Measurements from ENCODE around the gene EFCAB10.

EFCAB10 gene

DNA sequence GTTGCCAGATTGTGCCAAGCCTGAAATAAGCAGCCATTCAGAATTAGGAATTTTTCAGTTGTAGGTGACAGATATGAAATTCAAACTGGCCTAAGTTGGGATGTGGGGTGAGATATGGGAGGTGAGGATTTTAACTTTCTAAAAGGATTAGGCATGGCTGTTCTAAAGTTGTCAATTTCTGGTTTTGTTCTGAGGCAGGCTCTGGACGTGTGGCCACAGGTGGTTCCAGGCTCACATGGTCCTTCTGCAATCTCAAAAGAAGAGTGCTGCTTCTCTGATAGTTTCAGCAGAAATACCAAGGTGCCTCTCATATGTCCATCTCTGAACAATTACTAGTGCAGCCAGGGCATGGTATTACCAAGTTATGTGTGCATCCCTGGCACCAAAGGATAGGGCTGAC is 21.4 kb downstream of the EFCAB10 start:
- Histone ChIP-seq H3F3A (ENCODE audit: control insufficient read depth, insufficient read depth) (0 out of 2 replicates have a peak, but pooled peaks cover under 1% of the 10 kb centered on the region), H3K36me3 (ENCODE audit: control insufficient read depth, low read length) (peaks cover 77% of the 10 kb centered on the region), H3K9me3 (ENCODE audit: control insufficient read depth, insufficient read depth, low read length) (no peaks in the 10 kb centered on the region), H3K4me1 (ENCODE audit: control insufficient read depth, low read length) (no peaks in the 10 kb centered on the region), H3K4me3 (ENCODE audit: low read length) (no peak overlapping the region), H3K4me2 (ENCODE audit: low read length) (no peak overlapping the region), H3K79me2 (ENCODE audit: control insufficient read depth, low read length) (no peaks in the 10 kb centered on the region), H3K9me2 (replicated peaks; ENCODE audit: control insufficient read depth, low read length) (no peaks in the 10 kb centered on the region), H3K27ac (ENCODE audit: low read depth, low read length) (no peak overlapping the region), H4K20me1 (ENCODE audit: control insufficient read depth, insufficient read depth, low read depth, low read length) (no peaks in the 10 kb centered on the region), H3K27me3 (ENCODE audit: control insufficient read depth, low read length) (no peaks in the 10 kb centered on the region)
- TF ChIP-seq EZH2phosphoT487 (IDR thresholded peaks at IDR 0.05; ENCODE audit: borderline replicate concordance, low read length): no peak
- TF ChIP-seq, protein P1, sequence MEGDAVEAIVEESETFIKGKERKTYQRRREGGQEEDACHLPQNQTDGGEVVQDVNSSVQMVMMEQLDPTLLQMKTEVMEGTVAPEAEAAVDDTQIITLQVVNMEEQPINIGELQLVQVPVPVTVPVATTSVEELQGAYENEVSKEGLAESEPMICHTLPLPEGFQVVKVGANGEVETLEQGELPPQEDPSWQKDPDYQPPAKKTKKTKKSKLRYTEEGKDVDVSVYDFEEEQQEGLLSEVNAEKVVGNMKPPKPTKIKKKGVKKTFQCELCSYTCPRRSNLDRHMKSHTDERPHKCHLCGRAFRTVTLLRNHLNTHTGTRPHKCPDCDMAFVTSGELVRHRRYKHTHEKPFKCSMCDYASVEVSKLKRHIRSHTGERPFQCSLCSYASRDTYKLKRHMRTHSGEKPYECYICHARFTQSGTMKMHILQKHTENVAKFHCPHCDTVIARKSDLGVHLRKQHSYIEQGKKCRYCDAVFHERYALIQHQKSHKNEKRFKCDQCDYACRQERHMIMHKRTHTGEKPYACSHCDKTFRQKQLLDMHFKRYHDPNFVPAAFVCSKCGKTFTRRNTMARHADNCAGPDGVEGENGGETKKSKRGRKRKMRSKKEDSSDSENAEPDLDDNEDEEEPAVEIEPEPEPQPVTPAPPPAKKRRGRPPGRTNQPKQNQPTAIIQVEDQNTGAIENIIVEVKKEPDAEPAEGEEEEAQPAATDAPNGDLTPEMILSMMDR (IDR thresholded peaks at IDR 0.05; ENCODE audit: low read depth, low read length, poor library complexity, severe bottlenecking): no peak

DNA sequence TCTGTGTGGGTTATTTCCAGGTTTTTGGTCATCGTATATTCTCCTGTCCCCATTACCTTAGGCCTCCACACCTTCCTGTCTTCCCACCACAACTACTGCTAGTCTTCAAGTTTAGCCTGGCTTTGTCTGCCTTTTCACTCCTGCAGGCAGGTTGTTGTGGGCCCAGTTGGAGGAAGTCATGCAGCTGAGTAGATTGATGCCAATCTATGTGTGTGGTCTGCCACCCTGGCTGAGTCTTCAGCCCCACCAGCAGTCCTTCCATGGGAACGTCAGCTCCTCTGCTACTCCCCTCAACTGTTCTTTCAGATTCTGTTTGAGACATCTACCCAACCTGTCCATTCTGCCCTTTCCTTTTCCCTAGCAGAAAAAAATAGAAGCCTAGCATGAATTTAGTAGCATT is 43.0 kb downstream of the EFCAB10 start:
- Histone ChIP-seq H3K27ac (ENCODE audit: low read depth, low read length) (no peak overlapping the region), H3K9me2 (replicated peaks; ENCODE audit: control insufficient read depth, low read length) (no peaks in the 10 kb centered on the region), H3K4me3 (ENCODE audit: low read length) (no peak overlapping the region), H4K20me1 (ENCODE audit: control insufficient read depth, insufficient read depth, low read depth, low read length) (peaks cover 3% of the 10 kb centered on the region; the same call in 1 of the 2 replicates), H3K36me3 (ENCODE audit: control insufficient read depth, low read length) (peaks cover 93% of the 10 kb centered on the region), H3K9me3 (ENCODE audit: control insufficient read depth, insufficient read depth, low read length) (no peaks in the 10 kb centered on the region), H3F3A (ENCODE audit: control insufficient read depth, insufficient read depth) (no peaks in the 10 kb centered on the region), H3K79me2 (ENCODE audit: control insufficient read depth, low read length) (peaks cover 40% of the 10 kb centered on the region), H3K27me3 (ENCODE audit: control insufficient read depth, low read length) (no peaks in the 10 kb centered on the region), H3K4me2 (ENCODE audit: low read length) (no peak overlapping the region), H3K4me1 (ENCODE audit: control insufficient read depth, low read length) (peaks cover 9% of the 10 kb centered on the region)
- TF ChIP-seq, protein P1 (IDR thresholded peaks at IDR 0.05; ENCODE audit: low read depth, low read length, poor library complexity, severe bottlenecking): no peak
- no peak for TF ChIP-seq EZH2phosphoT487 (IDR thresholded peaks at IDR 0.05; ENCODE audit: borderline replicate concordance, low read length)

DNA sequence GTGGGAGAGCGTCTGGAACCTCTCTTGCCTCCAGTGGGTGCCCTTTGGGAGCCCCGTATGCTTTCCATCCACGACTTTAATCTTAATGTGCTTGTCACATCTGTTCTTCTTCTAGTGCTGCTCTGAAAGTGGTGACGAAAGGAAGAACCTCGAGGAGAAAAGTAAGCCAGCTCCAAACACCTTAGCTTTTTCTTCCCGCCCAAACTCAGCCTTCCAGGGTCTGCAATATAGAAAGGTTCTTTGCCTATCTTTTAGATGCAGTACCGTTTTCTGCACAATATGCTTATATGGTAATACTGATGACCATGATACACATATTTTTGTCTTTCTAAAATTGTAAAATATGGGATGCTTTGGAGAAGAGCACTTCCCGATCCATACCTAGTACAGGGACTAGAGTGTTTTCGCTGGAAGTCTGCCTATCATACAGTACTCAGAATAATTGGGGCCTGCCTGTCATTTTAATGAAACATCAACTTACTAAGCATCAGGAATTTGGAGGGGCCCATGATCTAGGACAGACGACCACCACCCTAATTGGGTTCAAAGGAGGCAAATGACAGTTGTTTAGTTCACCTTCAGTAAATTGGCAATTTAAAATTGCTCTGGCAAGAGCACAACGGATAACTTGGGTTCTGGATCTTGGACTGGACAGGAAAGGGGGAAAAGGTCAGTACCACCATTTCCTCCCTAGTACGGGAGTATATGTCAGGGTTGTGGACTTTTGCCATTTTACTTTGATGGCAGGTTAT is 48.4 kb downstream of the EFCAB10 start:
- TF ChIP-seq EZH2phosphoT487 (IDR thresholded peaks at IDR 0.05; ENCODE audit: borderline replicate concordance, low read length): no peak
- TF ChIP-seq, protein P1 (IDR thresholded peaks at IDR 0.05; ENCODE audit: low read depth, low read length, poor library complexity, severe bottlenecking): no peak
- peaks cover 56% of the 10 kb centered on the region for H3K36me3 ChIP-seq (ENCODE audit: control insufficient read depth, low read length)
- H3K79me2 ChIP-seq (ENCODE audit: control insufficient read depth, low read length): peaks cover 48% of the 10 kb centered on the region
- H3K4me3 ChIP-seq (ENCODE audit: low read length): peak overlapping the region; percentile 99
- H3K4me2 ChIP-seq (ENCODE audit: low read length): peak overlapping the region; percentile 93
- H3F3A ChIP-seq (ENCODE audit: control insufficient read depth, insufficient read depth): 0 out of 2 replicates have a peak, but pooled peaks cover 4% of the 10 kb centered on the region
- no peaks in the 10 kb centered on the region for H3K9me3 ChIP-seq (ENCODE audit: control insufficient read depth, insufficient read depth, low read length)
- H4K20me1 ChIP-seq (ENCODE audit: control insufficient read depth, insufficient read depth, low read depth, low read length): peaks cover 6% of the 10 kb centered on the region; the same call in 1 of the 2 replicates
- H3K9me2 ChIP-seq (replicated peaks; ENCODE audit: control insufficient read depth, low read length): no peaks in the 10 kb centered on the region
- peak overlapping the region; percentile 76 for H3K27ac ChIP-seq (ENCODE audit: low read depth, low read length)
- H3K4me1 ChIP-seq (ENCODE audit: control insufficient read depth, low read length): peaks cover 19% of the 10 kb centered on the region
- no peaks in the 10 kb centered on the region for H3K27me3 ChIP-seq (ENCODE audit: control insufficient read depth, low read length)

All from DOHH2 (cell line).